HepG2 (cell line): Measurements from ENCODE around the gene FANCE. TPM values are rescaled to one million over a fixed set of nuclear protein-coding genes. Genes with fewer than 3 reads are reported as not detected.

Experiments
- AKAP8 ChIP-seq: sonication (generic); formaldehyde crosslinking; IDR thresholded peaks from 2 replicates; pipeline ENCODE4 v1.5.1; 2020; ENCODE audit warnings: mild to moderate bottlenecking, missing genetic modification reagents
- MEIS1 ChIP-seq: sonication (generic); formaldehyde crosslinking; IDR thresholded peaks from 2 replicates; pipeline ENCODE4 v1.9.0; 2021; ENCODE audit warnings: mild to moderate bottlenecking, missing genetic modification reagents, moderate library complexity, borderline replicate concordance
- MTF1 ChIP-seq: sonication (generic); formaldehyde crosslinking; IDR thresholded peaks from 2 replicates; pipeline ENCODE4 v1.5.0; 2020; ENCODE audit warnings: missing genetic modification reagents
- NAIF1 ChIP-seq: sonication (generic); formaldehyde crosslinking; IDR thresholded peaks from 2 replicates; pipeline ENCODE4 v1.5.0; 2020; ENCODE audit warnings: mild to moderate bottlenecking, missing genetic modification reagents, borderline replicate concordance
- ONECUT2 ChIP-seq: sonication (generic); formaldehyde crosslinking; IDR thresholded peaks from 2 replicates; pipeline ENCODE4 v1.4.0; 2020; ENCODE audit warnings: missing genetic modification reagents
- SMARCC2 ChIP-seq: fragments of 450-650 bp; IDR thresholded peaks from 2 replicates; pipeline ENCODE4 v1.6.1; 2017; ENCODE audit warnings: antibody characterized with exemption, mild to moderate bottlenecking
- TCF7 ChIP-seq: sonication (generic); IDR thresholded peaks from 2 replicates; pipeline ENCODE4 v1.6.1; 2016; ENCODE audit warnings: antibody characterized with exemption, low read depth
- ZEB1 ChIP-seq: IDR thresholded peaks from 2 replicates; pipeline ENCODE4 v1.6.1; 2012; ENCODE audit warnings: mild to moderate bottlenecking, low read depth, inconsistent platforms; ENCODE audit not compliant: insufficient replicate concordance
- ZNF331 ChIP-seq: sonication (generic); formaldehyde crosslinking; IDR thresholded peaks from 2 replicates; pipeline ENCODE4 v1.4.0; 2020; ENCODE audit warnings: missing genetic modification reagents
- ZNF83 ChIP-seq: sonication (generic); formaldehyde crosslinking; IDR thresholded peaks from 2 replicates; pipeline ENCODE4 v1.4.0; 2020; ENCODE audit warnings: missing genetic modification reagents, mild to moderate bottlenecking, borderline replicate concordance
- ZNF839 ChIP-seq: sonication (generic); formaldehyde crosslinking; IDR thresholded peaks from 2 replicates; pipeline ENCODE4 v1.4.0; 2020; ENCODE audit warnings: missing genetic modification reagents, mild to moderate bottlenecking, borderline replicate concordance
- polyA plus RNA-seq, 8 experiments: library from polyadenylated mRNA; depleted of rRNA in 3 of 8; stranded (reverse) in 7 of 8; unstranded in 1 of 8; fragments of >200 nt; fragmentation: Illumina TruSeq in 4 of 8; extraction: Trizol in 4 of 8; gene quantifications; 2 replicates each; pipeline versions ENCODE4 v1.2.1 to v1.2.3, GENCODE V29; 2011 to 2016; ENCODE audit warnings: low read depth in 4 of 8, missing spikeins in 1 of 8, mixed read lengths in 1 of 8; ENCODE audit not compliant: insufficient read depth in 1 of 8
- total RNA-seq, 5 experiments: library from RNA; depleted of rRNA; stranded (reverse); fragments of >200 nt; fragmentation: Illumina TruSeq; extraction: Trizol; gene quantifications; 2 replicates each; pipeline ENCODE4 v1.2.3, GENCODE V29; 2016; ENCODE audit warnings: low read depth in 1 of 5
- TF ChIP-seq, protein P1 (sequence below): sonication (generic); formaldehyde crosslinking; IDR thresholded peaks from 2 replicates; pipeline ENCODE4 v1.4.0; 2020; ENCODE audit warnings: missing genetic modification reagents
- TF ChIP-seq, protein P2 (sequence below): sonication (generic); formaldehyde crosslinking; IDR thresholded peaks from 2 replicates; pipeline ENCODE4 v1.4.0; 2020; ENCODE audit warnings: missing genetic modification reagents
- TF ChIP-seq, protein P3 (sequence below): sonication (generic); formaldehyde crosslinking; IDR thresholded peaks from 2 replicates; pipeline ENCODE4 v1.4.0; 2020; ENCODE audit warnings: missing genetic modification reagents

The FANCE gene
- total and polyA plus RNA-seq, 2 of the 13 experiments (the other 11 are each of a cell fraction or from before 2014, with no cell fraction given) = 7.1 to 11.2 TPM

DNA sequence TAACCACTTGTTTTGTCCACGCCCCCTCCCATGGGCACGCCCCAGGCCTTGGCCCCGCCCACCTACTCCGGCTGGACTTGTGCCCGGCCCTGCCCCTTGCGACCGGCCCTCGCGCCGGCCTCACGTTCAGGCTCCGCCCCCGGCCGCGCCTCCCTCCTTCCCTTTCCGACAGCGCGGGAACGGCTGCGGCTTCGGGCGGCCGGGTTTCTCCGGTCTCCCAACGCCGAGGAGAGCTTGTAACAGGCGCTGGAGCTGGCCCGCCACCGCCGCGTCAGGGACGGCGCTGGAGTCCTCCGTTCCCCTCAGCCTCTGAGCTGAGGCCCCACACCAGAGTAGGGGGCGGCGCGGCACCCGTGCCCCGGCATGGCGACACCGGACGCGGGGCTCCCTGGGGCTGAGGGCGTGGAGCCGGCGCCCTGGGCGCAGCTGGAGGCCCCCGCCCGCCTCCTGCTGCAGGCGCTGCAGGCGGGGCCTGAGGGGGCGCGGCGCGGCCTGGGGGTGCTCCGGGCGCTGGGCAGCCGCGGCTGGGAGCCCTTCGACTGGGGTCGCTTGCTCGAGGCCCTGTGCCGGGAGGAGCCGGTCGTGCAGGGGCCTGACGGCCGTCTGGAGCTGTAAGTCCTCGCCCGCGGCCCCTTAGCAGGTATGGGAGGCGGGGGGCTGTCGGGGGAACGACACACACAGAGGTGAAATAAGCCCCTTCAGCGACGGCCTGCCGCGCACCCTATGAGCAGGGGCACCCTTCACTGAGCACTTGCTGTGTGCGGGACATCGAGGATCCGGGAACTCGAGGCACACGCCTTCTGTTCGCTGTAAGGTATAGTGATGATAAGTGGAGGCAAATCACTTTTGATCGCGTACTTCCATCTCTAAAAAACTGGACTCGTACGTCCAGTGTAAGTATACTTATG, at the start of gene FANCE (continued):
- no peak for TF ChIP-seq TCF7
- peak; percentile 76; the same call in 1 of the 2 replicates for TF ChIP-seq AKAP8 (CRISPR knock-in tag)
- no peak for TF ChIP-seq ZEB1
- TF ChIP-seq, protein P1, sequence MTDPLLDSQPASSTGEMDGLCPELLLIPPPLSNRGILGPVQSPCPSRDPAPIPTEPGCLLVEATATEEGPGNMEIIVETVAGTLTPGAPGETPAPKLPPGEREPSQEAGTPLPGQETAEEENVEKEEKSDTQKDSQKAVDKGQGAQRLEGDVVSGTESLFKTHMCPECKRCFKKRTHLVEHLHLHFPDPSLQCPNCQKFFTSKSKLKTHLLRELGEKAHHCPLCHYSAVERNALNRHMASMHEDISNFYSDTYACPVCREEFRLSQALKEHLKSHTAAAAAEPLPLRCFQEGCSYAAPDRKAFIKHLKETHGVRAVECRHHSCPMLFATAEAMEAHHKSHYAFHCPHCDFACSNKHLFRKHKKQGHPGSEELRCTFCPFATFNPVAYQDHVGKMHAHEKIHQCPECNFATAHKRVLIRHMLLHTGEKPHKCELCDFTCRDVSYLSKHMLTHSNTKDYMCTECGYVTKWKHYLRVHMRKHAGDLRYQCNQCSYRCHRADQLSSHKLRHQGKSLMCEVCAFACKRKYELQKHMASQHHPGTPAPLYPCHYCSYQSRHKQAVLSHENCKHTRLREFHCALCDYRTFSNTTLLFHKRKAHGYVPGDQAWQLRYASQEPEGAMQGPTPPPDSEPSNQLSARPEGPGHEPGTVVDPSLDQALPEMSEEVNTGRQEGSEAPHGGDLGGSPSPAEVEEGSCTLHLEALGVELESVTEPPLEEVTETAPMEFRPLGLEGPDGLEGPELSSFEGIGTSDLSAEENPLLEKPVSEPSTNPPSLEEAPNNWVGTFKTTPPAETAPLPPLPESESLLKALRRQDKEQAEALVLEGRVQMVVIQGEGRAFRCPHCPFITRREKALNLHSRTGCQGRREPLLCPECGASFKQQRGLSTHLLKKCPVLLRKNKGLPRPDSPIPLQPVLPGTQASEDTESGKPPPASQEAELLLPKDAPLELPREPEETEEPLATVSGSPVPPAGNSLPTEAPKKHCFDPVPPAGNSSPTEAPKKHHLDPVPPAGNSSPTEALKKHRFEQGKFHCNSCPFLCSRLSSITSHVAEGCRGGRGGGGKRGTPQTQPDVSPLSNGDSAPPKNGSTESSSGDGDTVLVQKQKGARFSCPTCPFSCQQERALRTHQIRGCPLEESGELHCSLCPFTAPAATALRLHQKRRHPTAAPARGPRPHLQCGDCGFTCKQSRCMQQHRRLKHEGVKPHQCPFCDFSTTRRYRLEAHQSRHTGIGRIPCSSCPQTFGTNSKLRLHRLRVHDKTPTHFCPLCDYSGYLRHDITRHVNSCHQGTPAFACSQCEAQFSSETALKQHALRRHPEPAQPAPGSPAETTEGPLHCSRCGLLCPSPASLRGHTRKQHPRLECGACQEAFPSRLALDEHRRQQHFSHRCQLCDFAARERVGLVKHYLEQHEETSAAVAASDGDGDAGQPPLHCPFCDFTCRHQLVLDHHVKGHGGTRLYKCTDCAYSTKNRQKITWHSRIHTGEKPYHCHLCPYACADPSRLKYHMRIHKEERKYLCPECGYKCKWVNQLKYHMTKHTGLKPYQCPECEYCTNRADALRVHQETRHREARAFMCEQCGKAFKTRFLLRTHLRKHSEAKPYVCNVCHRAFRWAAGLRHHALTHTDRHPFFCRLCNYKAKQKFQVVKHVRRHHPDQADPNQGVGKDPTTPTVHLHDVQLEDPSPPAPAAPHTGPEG = peak; percentile 76; the same call in 1 of the 2 replicates
- TF ChIP-seq MTF1 (CRISPR knock-in tag) = peak; percentile 43; the same call in 1 of the 2 replicates
- 0 out of 2 replicates have a peak, but pooled peaks have one; percentile 24 for TF ChIP-seq ONECUT2 (CRISPR knock-in tag)
- TF ChIP-seq, protein P2, sequence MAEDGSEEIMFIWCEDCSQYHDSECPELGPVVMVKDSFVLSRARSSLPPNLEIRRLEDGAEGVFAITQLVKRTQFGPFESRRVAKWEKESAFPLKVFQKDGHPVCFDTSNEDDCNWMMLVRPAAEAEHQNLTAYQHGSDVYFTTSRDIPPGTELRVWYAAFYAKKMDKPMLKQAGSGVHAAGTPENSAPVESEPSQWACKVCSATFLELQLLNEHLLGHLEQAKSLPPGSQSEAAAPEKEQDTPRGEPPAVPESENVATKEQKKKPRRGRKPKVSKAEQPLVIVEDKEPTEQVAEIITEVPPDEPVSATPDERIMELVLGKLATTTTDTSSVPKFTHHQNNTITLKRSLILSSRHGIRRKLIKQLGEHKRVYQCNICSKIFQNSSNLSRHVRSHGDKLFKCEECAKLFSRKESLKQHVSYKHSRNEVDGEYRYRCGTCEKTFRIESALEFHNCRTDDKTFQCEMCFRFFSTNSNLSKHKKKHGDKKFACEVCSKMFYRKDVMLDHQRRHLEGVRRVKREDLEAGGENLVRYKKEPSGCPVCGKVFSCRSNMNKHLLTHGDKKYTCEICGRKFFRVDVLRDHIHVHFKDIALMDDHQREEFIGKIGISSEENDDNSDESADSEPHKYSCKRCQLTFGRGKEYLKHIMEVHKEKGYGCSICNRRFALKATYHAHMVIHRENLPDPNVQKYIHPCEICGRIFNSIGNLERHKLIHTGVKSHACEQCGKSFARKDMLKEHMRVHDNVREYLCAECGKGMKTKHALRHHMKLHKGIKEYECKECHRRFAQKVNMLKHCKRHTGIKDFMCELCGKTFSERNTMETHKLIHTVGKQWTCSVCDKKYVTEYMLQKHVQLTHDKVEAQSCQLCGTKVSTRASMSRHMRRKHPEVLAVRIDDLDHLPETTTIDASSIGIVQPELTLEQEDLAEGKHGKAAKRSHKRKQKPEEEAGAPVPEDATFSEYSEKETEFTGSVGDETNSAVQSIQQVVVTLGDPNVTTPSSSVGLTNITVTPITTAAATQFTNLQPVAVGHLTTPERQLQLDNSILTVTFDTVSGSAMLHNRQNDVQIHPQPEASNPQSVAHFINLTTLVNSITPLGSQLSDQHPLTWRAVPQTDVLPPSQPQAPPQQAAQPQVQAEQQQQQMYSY (CRISPR knock-in tag) = peak; percentile 61; the same call in 1 of the 2 replicates
- TF ChIP-seq, protein P3, sequence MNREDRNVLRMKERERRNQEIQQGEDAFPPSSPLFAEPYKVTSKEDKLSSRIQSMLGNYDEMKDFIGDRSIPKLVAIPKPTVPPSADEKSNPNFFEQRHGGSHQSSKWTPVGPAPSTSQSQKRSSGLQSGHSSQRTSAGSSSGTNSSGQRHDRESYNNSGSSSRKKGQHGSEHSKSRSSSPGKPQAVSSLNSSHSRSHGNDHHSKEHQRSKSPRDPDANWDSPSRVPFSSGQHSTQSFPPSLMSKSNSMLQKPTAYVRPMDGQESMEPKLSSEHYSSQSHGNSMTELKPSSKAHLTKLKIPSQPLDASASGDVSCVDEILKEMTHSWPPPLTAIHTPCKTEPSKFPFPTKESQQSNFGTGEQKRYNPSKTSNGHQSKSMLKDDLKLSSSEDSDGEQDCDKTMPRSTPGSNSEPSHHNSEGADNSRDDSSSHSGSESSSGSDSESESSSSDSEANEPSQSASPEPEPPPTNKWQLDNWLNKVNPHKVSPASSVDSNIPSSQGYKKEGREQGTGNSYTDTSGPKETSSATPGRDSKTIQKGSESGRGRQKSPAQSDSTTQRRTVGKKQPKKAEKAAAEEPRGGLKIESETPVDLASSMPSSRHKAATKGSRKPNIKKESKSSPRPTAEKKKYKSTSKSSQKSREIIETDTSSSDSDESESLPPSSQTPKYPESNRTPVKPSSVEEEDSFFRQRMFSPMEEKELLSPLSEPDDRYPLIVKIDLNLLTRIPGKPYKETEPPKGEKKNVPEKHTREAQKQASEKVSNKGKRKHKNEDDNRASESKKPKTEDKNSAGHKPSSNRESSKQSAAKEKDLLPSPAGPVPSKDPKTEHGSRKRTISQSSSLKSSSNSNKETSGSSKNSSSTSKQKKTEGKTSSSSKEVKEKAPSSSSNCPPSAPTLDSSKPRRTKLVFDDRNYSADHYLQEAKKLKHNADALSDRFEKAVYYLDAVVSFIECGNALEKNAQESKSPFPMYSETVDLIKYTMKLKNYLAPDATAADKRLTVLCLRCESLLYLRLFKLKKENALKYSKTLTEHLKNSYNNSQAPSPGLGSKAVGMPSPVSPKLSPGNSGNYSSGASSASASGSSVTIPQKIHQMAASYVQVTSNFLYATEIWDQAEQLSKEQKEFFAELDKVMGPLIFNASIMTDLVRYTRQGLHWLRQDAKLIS (CRISPR knock-in tag) = no peak
- TF ChIP-seq ZNF331 = peak; percentile 49; the same call in 1 of the 2 replicates
- 0 out of 2 replicates have a peak, but pooled peaks have one; percentile 52 for TF ChIP-seq ZNF839 (CRISPR knock-in tag)
- peak; percentile 57; the same call in 1 of the 2 replicates for TF ChIP-seq ZNF83 (CRISPR knock-in tag)
- no peak; the same call in 1 of the 2 replicates for TF ChIP-seq MEIS1 (CRISPR knock-in tag)
- TF ChIP-seq NAIF1 (CRISPR knock-in tag) = no peak; the same call in 1 of the 2 replicates
- TF ChIP-seq SMARCC2 = no peak
